ENCODE results near the gene PROX1. TPM values are rescaled to one million over a fixed set of nuclear protein-coding genes. Genes with fewer than 3 reads are reported as not detected.

PROX1 gene
- total and polyA plus RNA-seq, 2 of the 8 experiments (the other 6 are each of a cell fraction or from before 2014, with no cell fraction given): 0.30 to 2.0 TPM

DNA sequence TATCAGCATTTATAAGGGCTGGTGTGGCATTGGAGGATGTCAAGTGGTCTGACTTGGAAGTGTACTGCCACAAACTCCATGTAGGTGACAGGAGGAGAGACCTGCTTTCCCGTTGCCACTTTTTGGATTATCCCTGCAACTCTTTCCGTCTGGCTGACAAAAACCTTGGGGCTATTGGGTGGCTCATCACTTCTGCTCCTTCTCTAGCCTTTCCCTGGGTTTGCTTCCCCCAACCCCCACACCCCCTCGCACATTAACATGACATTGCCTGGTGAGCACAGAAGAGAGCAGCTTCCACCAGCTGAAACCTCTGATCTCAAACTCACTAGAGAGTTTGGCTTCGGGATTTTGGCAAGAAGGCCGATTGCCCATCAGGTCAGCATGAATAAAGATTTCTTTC lies 39.2 kb downstream of the PROX1 start (continued):
- TF ChIP-seq, protein P1, sequence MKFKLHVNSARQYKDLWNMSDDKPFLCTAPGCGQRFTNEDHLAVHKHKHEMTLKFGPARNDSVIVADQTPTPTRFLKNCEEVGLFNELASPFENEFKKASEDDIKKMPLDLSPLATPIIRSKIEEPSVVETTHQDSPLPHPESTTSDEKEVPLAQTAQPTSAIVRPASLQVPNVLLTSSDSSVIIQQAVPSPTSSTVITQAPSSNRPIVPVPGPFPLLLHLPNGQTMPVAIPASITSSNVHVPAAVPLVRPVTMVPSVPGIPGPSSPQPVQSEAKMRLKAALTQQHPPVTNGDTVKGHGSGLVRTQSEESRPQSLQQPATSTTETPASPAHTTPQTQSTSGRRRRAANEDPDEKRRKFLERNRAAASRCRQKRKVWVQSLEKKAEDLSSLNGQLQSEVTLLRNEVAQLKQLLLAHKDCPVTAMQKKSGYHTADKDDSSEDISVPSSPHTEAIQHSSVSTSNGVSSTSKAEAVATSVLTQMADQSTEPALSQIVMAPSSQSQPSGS (IDR thresholded peaks at IDR 0.05; ENCODE audit: low read length): no peak
- no peak for TF ChIP-seq CREB1 (IDR thresholded peaks at IDR 0.05)
- peak; percentile 84 for TF ChIP-seq SP1 (IDR thresholded peaks at IDR 0.05; ENCODE audit: low read depth, low read length)
- 0 out of 4 replicates have a peak, but pooled peaks have one; percentile 42 to 71 for TF ChIP-seq HDAC2 (IDR thresholded peaks at IDR 0.05; ENCODE audit: borderline replicate concordance in 1 of 2, low read depth in 2 of 2, low read length in 2 of 2)
- TF ChIP-seq EGR1 (IDR thresholded peaks at IDR 0.05; ENCODE audit: borderline replicate concordance, low read depth, low read length): peak; percentile 20; the same call in 1 of the 2 replicates
- peak in 1 of 2 experiments; percentile 68; a peak in 1 of 3 replicates for TF ChIP-seq EP300 (IDR thresholded peaks at IDR 0.05; ENCODE audit: borderline replicate concordance in 1 of 2, low read depth in 2 of 2, low read length in 2 of 2)
- TF ChIP-seq HDAC6 (IDR thresholded peaks at IDR 0.05; ENCODE audit: low read depth, low read length): no peak
- no peak for TF ChIP-seq SAP30 (IDR thresholded peaks at IDR 0.05; ENCODE audit: insufficient read depth, insufficient replicate concordance, low read length)
- TF ChIP-seq CBX8 (IDR thresholded peaks at IDR 0.05; ENCODE audit: borderline replicate concordance, low read depth, low read length): no peak
- no peak for TF ChIP-seq BCL11A (IDR thresholded peaks at IDR 0.05; ENCODE audit: low read depth in 2 of 2, low read length in 2 of 2)
- peak; percentile 90 for TF ChIP-seq ASH2L (IDR thresholded peaks at IDR 0.05; ENCODE audit: low read length)
- peak in 1 of 2 experiments; percentile 29; a peak in 2 of 4 replicates for TF ChIP-seq RAD21 (IDR thresholded peaks at IDR 0.05 in 1 of 2, conservative IDR thresholded peaks at IDR 0.05 in 1 of 2; ENCODE audit: low read depth in 2 of 2, low read length in 2 of 2)
- 0 out of 2 replicates have a peak, but pooled peaks have one; percentile 75 for TF ChIP-seq RBBP5 (IDR thresholded peaks at IDR 0.05; ENCODE audit: borderline replicate concordance, low read depth, low read length)
- no peak for TF ChIP-seq YY1 (IDR thresholded peaks at IDR 0.05; ENCODE audit: low read depth, low read length)
- no peak for TF ChIP-seq PHF8 (conservative IDR thresholded peaks at IDR 0.05; ENCODE audit: low read depth, low read length)
- peak; percentile 35; the same call in 1 of the 2 replicates for TF ChIP-seq CHD2 (IDR thresholded peaks at IDR 0.05; ENCODE audit: low read length)
- TF ChIP-seq EZH2 (IDR thresholded peaks at IDR 0.05; ENCODE audit: low read depth, low read length, severe bottlenecking): no peak
